H1 (cell line): ENCODE results near the gene UBE2K. TPM values are rescaled to one million over a fixed set of nuclear protein-coding genes. Genes with fewer than 3 reads are reported as not detected.

Experiments
- CTCF ChIA-PET: fragments of 300-600 bp; sonication (Branson Sonifier 250); formaldehyde crosslinking; loops from one replicate; lab custom pipeline; 2021; ENCODE audit not compliant: partially characterized antibody; lab: Charles Lee
- POLR2A ChIA-PET: fragments of 300-600 bp; sonication (Branson Sonifier 250); formaldehyde crosslinking; loops from one replicate; lab custom pipeline; 2021; ENCODE audit warnings: inconsistent platforms; ENCODE audit not compliant: partially characterized antibody; lab: Charles Lee
- DNase-seq, 2 experiments: peaks; one replicate each; pipeline versions ENCODE4 v3.0.0 to v3.0.0-alpha.2; 2010 to 2022; ENCODE audit warnings: low spot score in 2 of 2, low read depth in 1 of 2, mixed read lengths in 1 of 2
- FAIRE-seq: peaks from 2 replicates; lab custom pipeline; 2011; peaks lifted over from hg19 to GRCh38; lab: Jason Lieb, UNC
- H2AFZ ChIP-seq: 2 replicates; pipeline ENCODE4 v1.8.1; 2012; ENCODE audit warnings: low read length, inconsistent platforms
- H2AK5ac ChIP-seq: 2 replicates; pipeline ENCODE4 v1.6.1; 2013; ENCODE audit warnings: low read depth, low read length
- H2BK120ac ChIP-seq: replicated peaks from 2 replicates; pipeline ENCODE3; 2013; ENCODE audit warnings: low read depth, low read length, inconsistent platforms
- H2BK12ac ChIP-seq: 2 replicates; pipeline ENCODE4 v1.6.1; 2013; ENCODE audit warnings: low read depth, low read length
- H2BK15ac ChIP-seq: 2 replicates; pipeline ENCODE4 v1.6.1; 2013; ENCODE audit warnings: low read length
- H2BK20ac ChIP-seq: 2 replicates; pipeline ENCODE4 v1.6.1; 2013; ENCODE audit warnings: low read length
- H2BK5ac ChIP-seq: 2 replicates; pipeline ENCODE4 v1.6.1; 2013; ENCODE audit warnings: low read depth, low read length
- H3K14ac ChIP-seq: 2 replicates; pipeline ENCODE4 v1.6.1; 2013; ENCODE audit warnings: inconsistent platforms; ENCODE audit not compliant: insufficient read length
- H3K18ac ChIP-seq: 2 replicates; pipeline ENCODE4 v1.6.1; 2013; ENCODE audit warnings: low read length; ENCODE audit errors: extremely low read depth
- H3K23ac ChIP-seq: 2 replicates; pipeline ENCODE4 v1.6.1; 2013; ENCODE audit warnings: inconsistent platforms; ENCODE audit not compliant: insufficient read length
- H3K23me2 ChIP-seq: 2 replicates; pipeline ENCODE4 v1.6.1; 2013; ENCODE audit warnings: low read depth, low read length
- H3K27ac ChIP-seq: 2 replicates; pipeline ENCODE4 v1.6.1; 2011; ENCODE audit warnings: low read depth, low read length, inconsistent platforms
- H3K27me3 ChIP-seq, 4 experiments: replicated peaks in 1 of 4; 1 replicate in 1 of 4; 2 replicates in 3 of 4; pipeline versions ENCODE4 v1.6.1 to v1.8.1; 2011 to 2013; ENCODE audit warnings: low read length in 3 of 4, mild to moderate bottlenecking in 3 of 4, inconsistent platforms in 2 of 4, mixed read lengths in 2 of 4, moderate library complexity in 1 of 4; ENCODE audit not compliant: control insufficient read depth in 3 of 4, insufficient read depth in 3 of 4; ENCODE audit errors: extremely low read depth in 1 of 4
- H3K36me3 ChIP-seq, 4 experiments: 2 replicates each; pipeline versions ENCODE4 v1.6.1 to v1.8.1; 2011 to 2013; ENCODE audit warnings: mild to moderate bottlenecking in 4 of 4, low read length in 3 of 4, moderate library complexity in 2 of 4, control low read depth in 1 of 4, inconsistent platforms in 1 of 4; ENCODE audit not compliant: insufficient read depth in 4 of 4, control insufficient read depth in 2 of 4
- H3K4ac ChIP-seq: replicated peaks from 2 replicates; pipeline ENCODE3; 2013; ENCODE audit warnings: low read length, low read depth, mixed read lengths, inconsistent platforms; ENCODE audit not compliant: insufficient read length
- H3K4me1 ChIP-seq, 4 experiments: replicated peaks in 1 of 4; 1 replicate in 1 of 4; 2 replicates in 3 of 4; pipeline versions ENCODE4 v1.6.1 to v1.8.1; 2011 to 2013; ENCODE audit warnings: low read length in 3 of 4, inconsistent platforms in 2 of 4, mixed read lengths in 1 of 4; ENCODE audit not compliant: insufficient read depth in 4 of 4, control insufficient read depth in 3 of 4
- H3K4me2 ChIP-seq, 2 experiments: 2 replicates each; pipeline versions ENCODE4 v1.6.1 to v1.8.1; 2011 to 2013; ENCODE audit warnings: low read depth in 2 of 2, low read length in 2 of 2, control low read depth in 1 of 2, inconsistent platforms in 1 of 2, mild to moderate bottlenecking in 1 of 2; ENCODE audit not compliant: insufficient read depth in 1 of 2
- H3K4me3 ChIP-seq, 4 experiments: fragments of 200-600, 300-600 bp in 1 of 4; sonication (generic), shearing (Covaris generic), sonication (Bioruptor Twin) in 1 of 4; 2 replicates each; pipeline versions ENCODE4 v1.5.1 to v1.8.1; 2011 to 2016; ENCODE audit warnings: low read length in 4 of 4, low read depth in 3 of 4, control low read depth in 2 of 4, inconsistent platforms in 2 of 4, mild to moderate bottlenecking in 2 of 4, mixed read lengths in 1 of 4, moderate library complexity in 1 of 4; ENCODE audit not compliant: insufficient read depth in 2 of 4; ENCODE audit errors: extremely low read depth in 1 of 4
- H3K56ac ChIP-seq: replicated peaks from 2 replicates; pipeline ENCODE3; 2013; ENCODE audit warnings: low read depth, mild to moderate bottlenecking, mixed read lengths, low read length, inconsistent platforms; ENCODE audit not compliant: insufficient read length
- H3K79me1 ChIP-seq: 2 replicates; pipeline ENCODE4 v1.6.1; 2013; ENCODE audit warnings: low read depth, low read length, control low read depth
- H3K79me2 ChIP-seq, 2 experiments: 2 replicates each; pipeline versions ENCODE4 v1.6.1 to v1.8.1; 2012 to 2013; ENCODE audit warnings: low read length in 2 of 2, mild to moderate bottlenecking in 2 of 2, inconsistent platforms in 1 of 2; ENCODE audit not compliant: insufficient read depth in 2 of 2, control insufficient read depth in 1 of 2
- H3K9ac ChIP-seq, 4 experiments: replicated peaks in 1 of 4; 1 replicate in 1 of 4; 2 replicates in 3 of 4; pipeline versions ENCODE4 v1.6.1 to v1.8.1; 2011 to 2013; ENCODE audit warnings: low read depth in 3 of 4, low read length in 3 of 4, control low read depth in 2 of 4, mild to moderate bottlenecking in 2 of 4, moderate library complexity in 2 of 4, inconsistent platforms in 1 of 4; ENCODE audit errors: extremely low read depth in 1 of 4
- H3K9me3 ChIP-seq, 2 experiments: 2 replicates each; pipeline versions ENCODE4 v1.6.1 to v1.8.1; 2012 to 2013; ENCODE audit warnings: mild to moderate bottlenecking in 2 of 2, moderate library complexity in 2 of 2, control low read depth in 1 of 2, inconsistent platforms in 1 of 2, low read depth in 1 of 2, low read length in 1 of 2, mixed read lengths in 1 of 2; ENCODE audit not compliant: insufficient read depth in 2 of 2
- H4K20me1 ChIP-seq, 2 experiments: replicated peaks in 1 of 2; 2 replicates each; pipeline versions ENCODE3 to v1.8.1; 2011 to 2013; ENCODE audit warnings: inconsistent platforms in 2 of 2, low read length in 2 of 2, mild to moderate bottlenecking in 1 of 2; ENCODE audit not compliant: insufficient read depth in 2 of 2, control insufficient read depth in 1 of 2
- H4K5ac ChIP-seq: 2 replicates; pipeline ENCODE4 v1.6.1; 2013; ENCODE audit warnings: low read length, low read depth, mixed read lengths, inconsistent platforms; ENCODE audit not compliant: insufficient read length
- H4K8ac ChIP-seq: 2 replicates; pipeline ENCODE4 v1.8.0; 2013; ENCODE audit warnings: mild to moderate bottlenecking, moderate library complexity, low read length, inconsistent platforms; ENCODE audit not compliant: insufficient read depth; ENCODE audit errors: extremely low read depth
- H4K91ac ChIP-seq: replicated peaks from 2 replicates; pipeline ENCODE3; 2013; ENCODE audit warnings: low read length, mixed read lengths, inconsistent platforms; ENCODE audit not compliant: insufficient read length
- EP300 ChIP-seq, 2 experiments: IDR thresholded peaks; 1 replicate in 1 of 2; 2 replicates in 1 of 2; pipeline ENCODE4 v1.6.1; 2011 to 2012; ENCODE audit warnings: low read depth in 2 of 2, low read length in 2 of 2, mild to moderate bottlenecking in 2 of 2, borderline replicate concordance in 1 of 2, inconsistent platforms in 1 of 2, moderate library complexity in 1 of 2
- SRF ChIP-seq: IDR thresholded peaks from 2 replicates; pipeline ENCODE4 v1.6.1; 2011; ENCODE audit warnings: mild to moderate bottlenecking, low read depth, low read length, moderate library complexity
- SUZ12 ChIP-seq: fragments of 200-600 bp; sonication (generic); IDR thresholded peaks from 2 replicates; pipeline ENCODE4 v1.6.1; 2012; ENCODE audit warnings: mild to moderate bottlenecking, inconsistent platforms, low read length, moderate library complexity, mixed read lengths
- WGBS, 2 experiments: shearing (Covaris generic) in 1 of 2; methylation state at CpG; one replicate each; pipeline versions ENCODE4 v1.1.6 to v1.1.7; 2013 to 2015; ENCODE audit warnings: low lambda C conversion rate in 2 of 2, mixed read lengths in 2 of 2, inconsistent platforms in 1 of 2, low coverage in 1 of 2, missing lambda C conversion rate in 1 of 2; ENCODE audit not compliant: insufficient replicate concordance in 2 of 2, insufficient coverage in 1 of 2, insufficient read length in 1 of 2; ENCODE audit errors: extremely low coverage in 1 of 2, missing lambda C conversion rate in 1 of 2; 5-methylcytosine and 5-hydroxymethylcytosine counted together
- polyA plus RNA-seq, 7 experiments: library from polyadenylated mRNA; depleted of rRNA in 3 of 7; stranded (reverse) in 5 of 7; unstranded in 2 of 7; fragments of >200 nt in 5 of 7; fragments of 200-250 nt in 2 of 7; gene quantifications; 1 replicate in 5 of 7; 2 replicates in 1 of 7; 4 replicates in 1 of 7; pipeline versions ENCODE4 v1.2.1 to v1.2.3, GENCODE V29; 2011 to 2013; ENCODE audit warnings: missing spikeins in 2 of 7, mixed read lengths in 2 of 7
- total RNA-seq: library from RNA; stranded (reverse); fragmentation: NEBNext Ultra II Directional; extraction: Animal tissue kit (Norgen Biotek cat#: 25700); gene quantifications from 2 replicates; pipeline ENCODE4 v1.2.1, GENCODE V29; 2021

The UBE2K gene
- total and polyA plus RNA-seq, 2 of the 8 experiments (the other 6 are each of a cell fraction or from before 2014, with no cell fraction given): 53.6 to 174 TPM

- H3K79me2 ChIP-seq: no peaks in the 10 kb centered on the region
- DNase-seq (no peak), FAIRE-seq (no peak)
- H2BK5ac ChIP-seq: no peak overlapping the region
- 93% methylated on average over 6 of the region's 6 CpGs; no CpG with 5 or more reads in 1 of the 2 experiments for WGBS, 2 experiments
- no peaks in the 10 kb centered on the region for H3K23me2 ChIP-seq
- no peak overlapping the region for H3K18ac ChIP-seq
- H2BK120ac ChIP-seq: no peak overlapping the region
- no peaks in the 10 kb centered on the region for H3K9me3 ChIP-seq
- no peak overlapping the region for H3K56ac ChIP-seq
- H2BK12ac ChIP-seq: no peak overlapping the region
- H2AK5ac ChIP-seq: no peak overlapping the region
- H3K14ac ChIP-seq: no peak overlapping the region
- POLR2A ChIA-PET: interaction anchor here (1.5 kb wide), 1 partner anchor 22 kb away, joined by 4 read pairs; no protein-coding TSS in a partner anchor
- no peak overlapping the region for H4K8ac ChIP-seq
- H3K4me1 ChIP-seq: no peaks in the 10 kb centered on the region
- no peak overlapping the region for H3K4ac ChIP-seq
- H3K79me1 ChIP-seq: no peaks in the 10 kb centered on the region
- H3K4me2 ChIP-seq: no peak overlapping the region
- H4K91ac ChIP-seq: no peak overlapping the region
- H2BK15ac ChIP-seq: no peak overlapping the region
- no peak overlapping the region for H3K4me3 ChIP-seq
- no peak overlapping the region for H3K27ac ChIP-seq
- no peak overlapping the region for H3K23ac ChIP-seq
- TF ChIP-seq SUZ12 (no peak), EP300 (IDR thresholded peaks at IDR 0.05; ENCODE audit: borderline replicate concordance in 1 of 2, low read depth in 2 of 2, low read length in 2 of 2) (no peak), SRF (no peak)
- TF ChIP-seq, all 59 proteins: peak for 0
- Histone ChIP-seq H3K9ac (no peak overlapping the region), H2BK20ac (no peak overlapping the region), H4K5ac (no peak overlapping the region), H4K20me1 (no peaks in the 10 kb centered on the region), H3K27me3 (no peaks in the 10 kb centered on the region), H3K36me3 (no peaks in the 10 kb centered on the region), H2AFZ (no peak overlapping the region)
- CTCF ChIA-PET: interaction anchor here (0.5 to 1.7 kb wide), 4 partner anchors 11 to 196 kb away, joined by 3 to 6 read pairs (median 4); no protein-coding TSS in a partner anchor
Observed at GRCh38 chr4:39660045-39660444, 37.9 kb upstream of the UBE2K start.
